Measurements from ENCODE around the gene TEKT5.

DNA sequence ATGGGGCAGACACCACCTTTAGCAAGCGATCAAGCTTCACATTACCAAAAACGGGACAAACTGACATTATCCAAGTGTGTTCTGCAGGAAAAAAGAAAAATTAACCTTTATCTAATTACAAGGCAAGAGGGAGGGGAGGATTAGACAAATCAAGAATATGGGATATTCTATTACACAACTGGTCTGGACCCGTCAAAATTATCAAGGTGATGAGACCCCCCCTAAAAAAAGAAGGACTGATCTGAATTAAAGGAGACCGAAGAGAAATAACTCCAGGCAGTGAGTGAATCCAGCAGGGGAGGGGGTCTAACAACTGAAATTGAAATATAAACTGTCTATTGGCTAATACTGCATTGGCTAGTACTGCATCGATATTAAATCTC lies 48.5 kb upstream of the TEKT5 start:
- TF ChIP-seq, protein P1, sequence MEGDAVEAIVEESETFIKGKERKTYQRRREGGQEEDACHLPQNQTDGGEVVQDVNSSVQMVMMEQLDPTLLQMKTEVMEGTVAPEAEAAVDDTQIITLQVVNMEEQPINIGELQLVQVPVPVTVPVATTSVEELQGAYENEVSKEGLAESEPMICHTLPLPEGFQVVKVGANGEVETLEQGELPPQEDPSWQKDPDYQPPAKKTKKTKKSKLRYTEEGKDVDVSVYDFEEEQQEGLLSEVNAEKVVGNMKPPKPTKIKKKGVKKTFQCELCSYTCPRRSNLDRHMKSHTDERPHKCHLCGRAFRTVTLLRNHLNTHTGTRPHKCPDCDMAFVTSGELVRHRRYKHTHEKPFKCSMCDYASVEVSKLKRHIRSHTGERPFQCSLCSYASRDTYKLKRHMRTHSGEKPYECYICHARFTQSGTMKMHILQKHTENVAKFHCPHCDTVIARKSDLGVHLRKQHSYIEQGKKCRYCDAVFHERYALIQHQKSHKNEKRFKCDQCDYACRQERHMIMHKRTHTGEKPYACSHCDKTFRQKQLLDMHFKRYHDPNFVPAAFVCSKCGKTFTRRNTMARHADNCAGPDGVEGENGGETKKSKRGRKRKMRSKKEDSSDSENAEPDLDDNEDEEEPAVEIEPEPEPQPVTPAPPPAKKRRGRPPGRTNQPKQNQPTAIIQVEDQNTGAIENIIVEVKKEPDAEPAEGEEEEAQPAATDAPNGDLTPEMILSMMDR (IDR thresholded peaks at IDR 0.05; ENCODE audit: insufficient read depth, low read length, poor library complexity, severe bottlenecking): no peak
- no peak for TF ChIP-seq EZH2phosphoT487 (conservative IDR thresholded peaks at IDR 0.05; ENCODE audit: low read length)

Data from SU-DHL-6 (cell line).